ENCODE results near the gene MUC5B. TPM values are rescaled to one million over a fixed set of nuclear protein-coding genes. Genes with fewer than 3 reads are reported as not detected.

The MUC5B gene
- total RNA-seq, 4 donors from 2014 or later: not detected

DNA sequence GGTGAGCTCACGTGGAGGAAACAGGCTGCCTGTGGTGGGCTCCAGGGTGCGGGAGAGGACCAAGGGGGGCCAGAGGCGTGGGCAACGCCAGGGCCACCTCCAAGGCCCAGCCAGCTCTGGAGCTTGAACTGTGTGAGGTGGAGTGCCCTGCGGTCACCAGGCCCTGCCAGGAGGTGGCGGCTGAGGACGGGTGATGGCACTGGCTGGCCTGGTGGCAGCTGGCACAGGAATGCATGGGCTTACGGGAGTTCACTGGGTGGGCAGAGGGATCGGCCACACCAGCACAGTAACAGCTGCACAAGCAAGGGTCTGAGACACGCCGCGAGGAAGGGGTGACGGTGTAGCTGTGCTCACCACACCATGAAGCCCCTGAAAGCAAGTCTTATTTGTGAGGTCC lies 70.8 kb downstream of the MUC5B start:
- no peaks in the 10 kb centered on the region for H3K9me3 ChIP-seq
- intact Hi-C loops (cut with DNase I): no loop called here
- H3K27ac ChIP-seq: no peak overlapping the region
- 85 to 87% methylated on average over 12 to 13 of the region's 13 CpGs for WGBS, 2 donors
- no peak for TF ChIP-seq POLR2A (IDR thresholded peaks at IDR 0.05)
- TF ChIP-seq, protein P1, sequence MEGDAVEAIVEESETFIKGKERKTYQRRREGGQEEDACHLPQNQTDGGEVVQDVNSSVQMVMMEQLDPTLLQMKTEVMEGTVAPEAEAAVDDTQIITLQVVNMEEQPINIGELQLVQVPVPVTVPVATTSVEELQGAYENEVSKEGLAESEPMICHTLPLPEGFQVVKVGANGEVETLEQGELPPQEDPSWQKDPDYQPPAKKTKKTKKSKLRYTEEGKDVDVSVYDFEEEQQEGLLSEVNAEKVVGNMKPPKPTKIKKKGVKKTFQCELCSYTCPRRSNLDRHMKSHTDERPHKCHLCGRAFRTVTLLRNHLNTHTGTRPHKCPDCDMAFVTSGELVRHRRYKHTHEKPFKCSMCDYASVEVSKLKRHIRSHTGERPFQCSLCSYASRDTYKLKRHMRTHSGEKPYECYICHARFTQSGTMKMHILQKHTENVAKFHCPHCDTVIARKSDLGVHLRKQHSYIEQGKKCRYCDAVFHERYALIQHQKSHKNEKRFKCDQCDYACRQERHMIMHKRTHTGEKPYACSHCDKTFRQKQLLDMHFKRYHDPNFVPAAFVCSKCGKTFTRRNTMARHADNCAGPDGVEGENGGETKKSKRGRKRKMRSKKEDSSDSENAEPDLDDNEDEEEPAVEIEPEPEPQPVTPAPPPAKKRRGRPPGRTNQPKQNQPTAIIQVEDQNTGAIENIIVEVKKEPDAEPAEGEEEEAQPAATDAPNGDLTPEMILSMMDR (IDR thresholded peaks at IDR 0.05): no peak
- peaks cover 24 to 29% of the 10 kb centered on the region in 2 donors for H3K36me3 ChIP-seq
- H3K4me3 ChIP-seq (replicated peaks in 1 of 3): no peak overlapping the region
- no peaks in the 10 kb centered on the region for H3K27me3 ChIP-seq
- H3K4me1 ChIP-seq: peaks cover 8 to 11% of the 10 kb centered on the region in 2 donors
- DNase-seq: no peak

DNA sequence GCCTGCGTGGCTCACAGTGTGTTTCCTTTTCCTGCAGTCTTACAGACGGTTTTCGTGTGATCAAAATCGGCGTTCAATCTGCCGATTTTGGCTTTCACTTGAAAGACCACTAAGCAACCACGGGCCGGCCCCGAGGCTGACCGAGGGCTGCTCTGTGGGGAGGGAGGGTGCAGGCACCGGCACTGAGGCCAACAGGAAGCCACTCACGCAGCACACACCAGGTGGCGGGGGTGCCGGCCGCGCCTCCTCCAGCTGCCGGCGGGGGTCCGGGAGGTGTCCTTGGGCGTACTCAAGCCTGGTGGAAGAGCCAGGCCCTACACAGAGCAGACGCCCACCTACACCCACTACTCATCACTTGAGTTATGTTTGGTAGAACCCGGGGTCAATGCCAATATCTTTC lies 72.2 kb downstream of the MUC5B start:
- peaks cover 19 to 22% of the 10 kb centered on the region in 2 donors for H3K4me1 ChIP-seq
- DNase-seq: no peak
- no peak overlapping the region for H3K4me3 ChIP-seq (replicated peaks in 1 of 3)
- intact Hi-C loops (cut with DNase I): no loop called here
- TF ChIP-seq POLR2A (IDR thresholded peaks at IDR 0.05): no peak
- TF ChIP-seq, protein P1 (IDR thresholded peaks at IDR 0.05): no peak
- no peaks in the 10 kb centered on the region for H3K9me3 ChIP-seq
- 90 to 91% methylated on average over 18 to 22 of the region's 22 CpGs for WGBS, 2 donors
- peaks cover 9 to 15% of the 10 kb centered on the region in 2 donors for H3K36me3 ChIP-seq
- no peak overlapping the region for H3K27ac ChIP-seq
- no peaks in the 10 kb centered on the region for H3K27me3 ChIP-seq

DNA sequence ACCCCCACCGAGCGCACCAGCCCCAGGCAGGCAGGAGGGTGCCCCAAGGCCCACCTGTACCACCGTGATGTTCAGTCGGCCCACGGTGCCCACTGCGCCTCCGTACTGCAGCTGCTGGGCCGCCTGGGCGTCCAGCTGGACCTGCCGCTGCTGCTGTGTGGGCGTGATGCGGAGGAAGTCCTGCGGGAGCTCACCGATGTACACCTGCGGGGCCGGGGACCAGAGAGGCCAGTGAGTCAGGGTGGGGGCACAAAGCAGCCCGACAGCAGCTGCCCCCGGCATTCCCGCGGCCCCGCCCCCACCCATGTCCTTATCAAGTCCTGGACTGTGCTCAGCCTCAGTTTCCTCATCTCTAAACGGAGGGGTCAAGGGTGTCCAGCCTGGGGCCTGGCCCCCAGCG lies 72.7 kb downstream of the MUC5B start:
- WGBS, 2 donors: 96 to 97% methylated on average over 7 to 18 of the region's 23 CpGs
- H3K9me3 ChIP-seq: no peaks in the 10 kb centered on the region
- no peak overlapping the region for H3K4me3 ChIP-seq (replicated peaks in 1 of 3)
- no peaks in the 10 kb centered on the region for H3K27me3 ChIP-seq
- DNase-seq: no peak
- H3K36me3 ChIP-seq: peaks cover 7 to 12% of the 10 kb centered on the region in 2 donors
- intact Hi-C loops (cut with DNase I): no loop called here
- H3K27ac ChIP-seq: no peak overlapping the region
- TF ChIP-seq, protein P1 (IDR thresholded peaks at IDR 0.05): no peak
- TF ChIP-seq POLR2A (IDR thresholded peaks at IDR 0.05): no peak
- H3K4me1 ChIP-seq: peaks cover 19 to 25% of the 10 kb centered on the region in 2 donors

DNA sequence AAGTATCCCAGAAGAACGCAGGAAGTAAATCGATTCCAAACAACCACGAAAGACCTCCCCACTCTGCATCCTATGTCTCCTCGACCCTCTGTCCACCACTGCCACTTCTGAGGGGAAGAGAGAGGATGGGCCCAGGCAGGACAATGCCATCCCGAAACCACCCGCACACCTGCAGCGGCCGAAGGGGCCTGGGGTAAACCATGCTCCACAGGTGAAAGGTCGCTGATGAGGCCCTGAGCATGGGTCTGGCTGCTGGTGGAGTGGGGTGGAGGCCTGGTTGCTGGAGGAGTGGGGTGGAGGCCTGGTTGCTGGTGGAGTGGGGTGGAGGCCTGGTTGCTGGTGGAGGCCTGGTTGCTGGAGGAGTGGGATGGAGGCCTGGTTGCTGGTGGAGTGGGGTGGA lies 73.4 kb downstream of the MUC5B start:
- TF ChIP-seq, protein P1 (IDR thresholded peaks at IDR 0.05): no peak
- TF ChIP-seq POLR2A (IDR thresholded peaks at IDR 0.05): no peak
- Histone ChIP-seq H3K27me3 (no peaks in the 10 kb centered on the region), H3K4me1 (peaks cover 19 to 27% of the 10 kb centered on the region in 2 donors), H3K4me3 (replicated peaks in 1 of 3) (no peak overlapping the region), H3K36me3 (peaks cover 7 to 12% of the 10 kb centered on the region in 2 donors), H3K27ac (no peak overlapping the region), H3K9me3 (no peaks in the 10 kb centered on the region)
- WGBS, 2 donors: 94 to 95% methylated on average over 9 of the region's 9 CpGs
- no peak for DNase-seq
- intact Hi-C loops (cut with DNase I): no loop called here

DNA sequence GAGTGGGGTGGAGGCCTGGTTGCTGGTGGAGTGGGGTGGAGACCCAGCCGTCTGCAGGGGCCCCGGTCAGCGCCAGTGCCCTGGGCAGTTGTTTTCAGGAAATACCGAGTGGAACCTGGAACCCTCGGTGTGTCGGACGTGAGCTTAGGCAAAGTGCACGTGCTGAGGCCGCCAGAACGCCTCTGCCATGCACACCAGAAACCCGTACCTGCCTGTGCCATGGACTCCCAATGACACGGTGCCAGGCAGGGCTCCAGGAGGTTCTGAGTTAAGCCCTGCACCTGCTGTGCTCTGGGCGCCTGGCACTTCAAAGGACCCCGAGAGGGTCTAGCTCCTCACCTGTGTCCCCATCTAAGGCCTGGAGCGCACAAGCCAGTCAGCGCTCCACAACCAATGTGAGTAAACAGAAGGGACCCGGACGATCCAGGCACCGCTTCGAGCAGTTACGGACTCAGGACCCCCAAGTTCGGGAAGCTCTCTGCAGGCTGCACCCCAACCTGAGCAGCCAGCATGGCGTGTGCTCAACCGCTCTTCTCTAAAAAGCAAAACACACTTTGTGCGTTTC lies 74.2 kb downstream of the MUC5B start:
- no peak for TF ChIP-seq POLR2A (IDR thresholded peaks at IDR 0.05)
- TF ChIP-seq, protein P1 (IDR thresholded peaks at IDR 0.05): no peak
- peaks cover 23 to 32% of the 10 kb centered on the region in 2 donors for H3K4me1 ChIP-seq
- WGBS, 2 donors: 94 to 97% methylated on average over 15 to 24 of the region's 25 CpGs
- no peaks in the 10 kb centered on the region for H3K9me3 ChIP-seq
- intact Hi-C loops (cut with DNase I): no loop called here
- no peak overlapping the region for H3K4me3 ChIP-seq (replicated peaks in 1 of 3)
- DNase-seq: no peak
- peaks cover 7 to 12% of the 10 kb centered on the region in 2 donors for H3K36me3 ChIP-seq
- H3K27me3 ChIP-seq: no peaks in the 10 kb centered on the region
- H3K27ac ChIP-seq: no peak overlapping the region
